ENCODE data around the gene FNDC10.

Gene FNDC10

DNA sequence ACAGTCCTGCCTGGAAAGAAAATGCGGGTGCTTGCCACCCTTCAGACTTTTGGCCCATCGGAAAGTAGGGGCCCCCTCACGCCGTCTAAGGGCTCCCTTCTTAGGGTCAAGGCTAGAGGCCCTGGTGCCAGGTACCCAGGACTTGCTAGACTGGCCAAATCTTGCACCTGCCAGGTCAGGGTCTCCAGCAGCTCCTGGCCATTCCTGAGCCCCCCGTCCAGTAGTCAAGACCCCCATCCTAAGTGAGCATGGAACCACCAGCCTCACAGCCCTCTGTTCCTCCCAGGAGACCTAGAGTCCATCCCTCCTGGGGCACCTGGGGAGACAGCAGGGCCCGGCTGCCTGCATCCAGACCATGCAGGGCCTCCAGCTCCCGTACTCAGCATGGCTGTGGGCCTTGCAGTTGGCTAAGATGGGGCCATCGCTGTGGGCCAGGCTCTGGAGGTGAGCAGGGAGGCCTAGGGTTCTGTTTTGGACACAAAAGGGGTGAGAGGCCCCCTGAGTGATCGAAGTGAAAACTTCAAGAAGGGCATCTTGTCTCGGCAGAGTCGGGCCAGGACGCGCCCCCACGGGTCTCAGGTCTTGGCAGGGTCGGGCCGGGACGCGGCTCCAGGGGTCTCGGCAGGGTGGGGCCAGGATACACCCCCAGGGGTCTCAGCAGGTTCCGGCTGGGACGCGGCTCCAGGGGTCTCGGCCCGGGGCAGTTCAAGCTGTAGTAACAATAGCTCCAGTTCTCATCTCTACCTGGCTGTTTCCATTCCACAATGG, 5.9 kb downstream of the FNDC10 start:
- Mint-ChIP-seq H3K9me3 (peaks cover 12% of the 10 kb centered on the region), H3K36me3 (ENCODE audit: low read depth) (no peaks in the 10 kb centered on the region), H3K4me3 (no peak overlapping the region), H3K27me3 (ENCODE audit: low read depth, poor library complexity) (peaks cover 9% of the 10 kb centered on the region), H3K27ac (no peak overlapping the region), H3K4me1 (peaks cover 10% of the 10 kb centered on the region)
- TF ChIP-seq, protein P1, sequence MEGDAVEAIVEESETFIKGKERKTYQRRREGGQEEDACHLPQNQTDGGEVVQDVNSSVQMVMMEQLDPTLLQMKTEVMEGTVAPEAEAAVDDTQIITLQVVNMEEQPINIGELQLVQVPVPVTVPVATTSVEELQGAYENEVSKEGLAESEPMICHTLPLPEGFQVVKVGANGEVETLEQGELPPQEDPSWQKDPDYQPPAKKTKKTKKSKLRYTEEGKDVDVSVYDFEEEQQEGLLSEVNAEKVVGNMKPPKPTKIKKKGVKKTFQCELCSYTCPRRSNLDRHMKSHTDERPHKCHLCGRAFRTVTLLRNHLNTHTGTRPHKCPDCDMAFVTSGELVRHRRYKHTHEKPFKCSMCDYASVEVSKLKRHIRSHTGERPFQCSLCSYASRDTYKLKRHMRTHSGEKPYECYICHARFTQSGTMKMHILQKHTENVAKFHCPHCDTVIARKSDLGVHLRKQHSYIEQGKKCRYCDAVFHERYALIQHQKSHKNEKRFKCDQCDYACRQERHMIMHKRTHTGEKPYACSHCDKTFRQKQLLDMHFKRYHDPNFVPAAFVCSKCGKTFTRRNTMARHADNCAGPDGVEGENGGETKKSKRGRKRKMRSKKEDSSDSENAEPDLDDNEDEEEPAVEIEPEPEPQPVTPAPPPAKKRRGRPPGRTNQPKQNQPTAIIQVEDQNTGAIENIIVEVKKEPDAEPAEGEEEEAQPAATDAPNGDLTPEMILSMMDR (IDR thresholded peaks at IDR 0.05), result no peak
- DNase-seq, result no peak

DNA sequence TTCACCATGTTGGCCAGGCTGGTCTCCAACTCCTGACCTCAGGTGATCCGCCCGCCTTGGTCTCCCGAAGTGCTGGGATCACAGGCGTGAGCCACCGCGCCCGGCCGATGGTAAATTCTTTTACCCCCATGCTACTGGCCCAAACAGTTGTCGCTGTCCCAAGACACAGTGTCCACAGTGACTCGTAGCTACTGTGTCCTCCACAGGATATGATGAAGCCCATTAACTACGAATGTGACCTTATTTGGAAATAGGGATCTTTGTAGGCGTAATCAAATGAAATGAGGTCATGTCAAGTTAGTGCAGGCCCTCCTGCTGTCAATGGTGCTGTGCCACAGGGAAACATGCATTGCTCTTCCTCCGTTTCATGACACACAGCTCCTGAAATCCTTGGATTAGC, 8.5 kb downstream of the FNDC10 start:
- Mint-ChIP-seq H3K27ac (no peak overlapping the region), H3K27me3 (ENCODE audit: low read depth, poor library complexity) (peaks cover 25% of the 10 kb centered on the region), H3K4me3 (no peak overlapping the region), H3K4me1 (peaks cover 10% of the 10 kb centered on the region), H3K9me3 (peaks cover 12% of the 10 kb centered on the region), H3K36me3 (ENCODE audit: low read depth) (no peaks in the 10 kb centered on the region)
- no peak for DNase-seq
- TF ChIP-seq, protein P1 (IDR thresholded peaks at IDR 0.05), result no peak

DNA sequence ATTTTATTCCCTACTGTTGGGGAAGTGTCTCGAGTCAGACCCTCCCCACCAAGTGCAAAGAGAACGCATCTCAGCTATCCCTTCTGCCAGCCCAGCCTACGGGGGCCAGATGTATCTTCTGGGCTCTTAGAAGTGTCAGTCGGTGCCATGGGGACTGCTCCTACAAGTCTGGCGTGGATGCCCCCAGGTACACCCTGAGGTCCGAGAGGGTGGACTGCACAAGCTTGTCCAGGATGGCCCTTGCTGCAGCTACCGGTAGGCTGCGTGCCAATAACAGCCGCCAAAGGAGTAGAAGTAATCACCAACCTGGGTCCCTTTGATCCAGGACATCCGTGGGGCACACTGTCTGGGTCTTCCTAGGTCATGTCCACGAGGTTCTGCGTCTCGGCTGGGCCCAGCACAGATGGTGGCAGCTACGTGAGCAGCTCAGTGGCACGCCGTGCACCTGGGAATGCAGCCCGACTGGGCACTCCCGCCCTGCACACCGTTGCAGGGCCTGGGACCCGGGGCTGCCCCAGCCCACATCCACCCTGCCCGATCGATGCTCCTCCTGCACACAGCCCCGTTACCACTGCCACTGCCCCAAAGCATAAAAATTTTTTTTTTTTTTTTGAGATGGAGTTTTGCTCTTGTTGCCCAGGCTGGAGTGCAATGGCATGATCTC, 16.5 kb downstream of the FNDC10 start:
- TF ChIP-seq, protein P1 (IDR thresholded peaks at IDR 0.05), result no peak
- Mint-ChIP-seq H3K27ac (no peak overlapping the region), H3K36me3 (ENCODE audit: low read depth) (no peaks in the 10 kb centered on the region), H3K27me3 (ENCODE audit: low read depth, poor library complexity) (peaks cover 89% of the 10 kb centered on the region), H3K4me1 (peaks cover 14% of the 10 kb centered on the region), H3K4me3 (no peak overlapping the region), H3K9me3 (no peaks in the 10 kb centered on the region)
- DNase-seq, result no peak

DNA sequence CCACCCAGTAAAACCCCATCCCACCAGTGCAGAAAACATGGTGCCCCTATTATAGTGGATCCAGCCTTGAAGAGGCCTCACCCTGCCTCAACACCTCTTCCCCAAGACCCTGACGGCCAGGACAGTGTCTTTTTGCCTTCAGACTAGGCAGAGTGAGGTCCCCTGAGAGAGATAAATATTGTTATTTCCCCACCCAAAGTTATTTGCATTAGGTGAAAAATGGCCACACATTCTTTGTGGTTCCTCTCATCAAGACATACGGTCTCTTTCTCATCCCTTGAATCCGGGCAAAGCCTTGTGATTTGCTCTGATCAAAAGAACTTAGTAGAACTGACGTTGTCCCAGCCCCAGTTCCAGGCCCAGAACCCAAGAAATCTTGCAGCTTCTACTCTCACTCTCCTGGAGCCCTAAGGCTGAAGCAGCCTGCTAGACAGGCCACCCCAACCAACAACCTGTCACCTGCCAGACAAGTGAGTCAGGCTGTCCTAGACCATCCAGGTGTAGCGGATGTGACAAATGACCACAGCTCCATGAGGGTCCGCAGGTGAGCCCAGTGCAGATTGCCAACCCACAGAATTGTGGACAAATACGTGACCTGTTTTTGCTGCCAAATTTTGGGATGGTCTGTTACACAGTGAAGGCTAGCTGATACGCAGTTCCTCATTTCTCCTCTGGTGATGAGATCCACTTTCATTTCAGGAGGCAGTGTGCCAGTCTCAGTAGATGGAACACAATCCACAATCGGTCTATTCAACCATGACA, 17.2 kb downstream of the FNDC10 start:
- Mint-ChIP-seq H3K4me1 (peaks cover 17% of the 10 kb centered on the region), H3K4me3 (no peak overlapping the region), H3K27me3 (ENCODE audit: low read depth, poor library complexity) (peaks cover 89% of the 10 kb centered on the region), H3K9me3 (no peaks in the 10 kb centered on the region), H3K27ac (no peak overlapping the region), H3K36me3 (ENCODE audit: low read depth) (no peaks in the 10 kb centered on the region)
- TF ChIP-seq, protein P1 (IDR thresholded peaks at IDR 0.05), result no peak
- no peak for DNase-seq

DNA sequence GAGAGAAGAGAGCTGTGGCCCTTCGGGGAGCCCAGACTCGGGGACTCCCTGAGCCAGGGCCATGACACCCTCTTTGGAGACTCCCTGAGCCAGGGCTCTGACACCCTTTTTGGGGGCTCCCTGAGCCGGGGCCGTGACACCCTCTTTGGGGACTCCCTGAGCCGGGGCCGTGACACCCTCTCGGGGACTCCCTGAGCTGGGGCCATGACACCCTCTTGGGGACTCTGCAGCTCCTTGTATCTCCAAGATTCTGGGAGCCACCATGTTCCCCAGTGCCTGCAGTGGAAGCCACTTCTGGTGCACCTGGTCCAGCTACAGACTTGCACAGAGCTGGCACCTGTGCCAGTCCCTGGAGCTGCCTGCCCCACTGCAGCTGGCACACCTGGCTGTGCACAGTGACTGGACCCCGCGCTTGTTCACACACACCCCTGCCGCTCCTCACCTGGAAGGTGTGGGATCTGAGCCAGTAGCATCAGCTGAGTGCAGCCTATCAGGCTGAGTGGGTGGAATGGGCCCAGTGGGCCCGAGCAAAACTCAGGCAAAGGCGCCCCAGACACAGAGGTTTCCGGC, 21.5 kb downstream of the FNDC10 start:
- H3K4me3 Mint-ChIP-seq, result no peak overlapping the region
- DNase-seq, result no peak
- no peak overlapping the region for H3K27ac Mint-ChIP-seq
- TF ChIP-seq, protein P1 (IDR thresholded peaks at IDR 0.05), result no peak
- peaks cover 41% of the 10 kb centered on the region for H3K4me1 Mint-ChIP-seq
- no peaks in the 10 kb centered on the region for H3K36me3 Mint-ChIP-seq (ENCODE audit: low read depth)
- no peaks in the 10 kb centered on the region for H3K9me3 Mint-ChIP-seq
- peaks cover 57% of the 10 kb centered on the region for H3K27me3 Mint-ChIP-seq (ENCODE audit: low read depth, poor library complexity)

All from nephron progenitor cell (in vitro differentiated cells).